SK-N-MC (cell line): Measurements from ENCODE around the gene TFCP2.
A peak's percentile ranks its signal among the peaks of the same experiment; 100 is the strongest.
"Not testable (repeated sequence)": the region's sequence is repeated elsewhere in the genome, so short reads cannot be mapped to it uniquely, and the experiment has no call there.

Experiments
- DNase-seq: peaks from one replicate; pipeline ENCODE4 v3.0.0-alpha.2; 2011; ENCODE audit warnings: low read depth, low spot score
- H3K27ac ChIP-seq: fragments of 200-600 bp; sonication (generic); 2 replicates; pipeline ENCODE4 v1.5.1; 2016; ENCODE audit warnings: mixed run types
- H3K36me3 ChIP-seq: fragments of 200-600 bp; sonication (generic); 2 replicates; pipeline ENCODE4 v1.6.1; 2017; ENCODE audit warnings: antibody characterized with exemption, low read length, mixed read lengths; ENCODE audit not compliant: insufficient read depth
- H3K4me3 ChIP-seq: fragments of 200-600 bp; sonication (generic); 2 replicates; pipeline ENCODE4 v1.5.1; 2016
- H3K9ac ChIP-seq: fragments of 200-600 bp; sonication (generic); 2 replicates; pipeline ENCODE4 v1.8.0; 2017; ENCODE audit warnings: mixed run types, mixed read lengths; ENCODE audit not compliant: insufficient read length
- H3K9me3 ChIP-seq: fragments of 200-600 bp; sonication (generic); 2 replicates; pipeline ENCODE4 v1.6.1; 2017; ENCODE audit warnings: low read depth, mild to moderate bottlenecking, antibody characterized with exemption, low read length, moderate library complexity, mixed read lengths
- EZH2 ChIP-seq: fragments of 200-600 bp; sonication (generic); IDR thresholded peaks from one replicate; pipeline ENCODE4 v1.6.1; 2017; ENCODE audit warnings: antibody characterized with exemption
- FOXP2 ChIP-seq: optimal IDR thresholded peaks from 2 replicates; pipeline ENCODE3; 2011; ENCODE audit warnings: mild to moderate bottlenecking, moderate library complexity; ENCODE audit not compliant: insufficient read depth; ENCODE audit errors: extremely low read length, control extremely low read depth
- POLR2AphosphoS5 ChIP-seq: IDR thresholded peaks from 2 replicates; pipeline ENCODE4 v1.6.1; 2012; ENCODE audit warnings: mild to moderate bottlenecking, low read depth, low read length, borderline replicate concordance

Gene TFCP2

DNA sequence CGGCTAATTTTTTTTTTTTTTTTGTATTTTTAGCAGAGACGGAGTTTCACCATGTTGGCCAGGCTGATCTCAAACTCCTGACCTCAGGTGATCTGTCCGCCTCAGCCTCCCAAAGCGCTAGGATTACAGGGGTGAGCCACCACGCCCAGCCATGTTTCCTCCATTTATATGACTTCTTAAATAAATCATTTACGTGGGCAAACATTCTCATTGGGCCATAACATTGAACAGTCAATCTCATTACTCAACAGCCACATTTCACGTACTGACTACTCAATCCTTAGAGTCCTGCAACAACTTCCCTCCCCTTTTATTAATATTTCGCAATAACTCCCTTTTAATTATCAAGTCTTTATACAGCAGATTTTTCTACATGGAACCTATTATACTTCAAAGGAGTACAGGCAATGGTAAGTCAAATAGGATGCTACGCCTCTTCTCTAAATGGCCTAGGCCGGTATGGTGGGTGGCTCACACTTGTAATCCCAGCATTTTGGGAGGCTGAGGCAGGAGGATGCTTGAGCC is 82.2 kb downstream of the TFCP2 start:
- H3K9ac ChIP-seq: no peak overlapping the region
- H3K36me3 ChIP-seq: no peaks in the 10 kb centered on the region
- no peaks in the 10 kb centered on the region for H3K9me3 ChIP-seq
- no peak for DNase-seq
- TF ChIP-seq EZH2: no peak
- no peak for TF ChIP-seq FOXP2
- TF ChIP-seq POLR2AphosphoS5: no peak
- no peak overlapping the region for H3K27ac ChIP-seq
- H3K4me3 ChIP-seq: no peak overlapping the region

DNA sequence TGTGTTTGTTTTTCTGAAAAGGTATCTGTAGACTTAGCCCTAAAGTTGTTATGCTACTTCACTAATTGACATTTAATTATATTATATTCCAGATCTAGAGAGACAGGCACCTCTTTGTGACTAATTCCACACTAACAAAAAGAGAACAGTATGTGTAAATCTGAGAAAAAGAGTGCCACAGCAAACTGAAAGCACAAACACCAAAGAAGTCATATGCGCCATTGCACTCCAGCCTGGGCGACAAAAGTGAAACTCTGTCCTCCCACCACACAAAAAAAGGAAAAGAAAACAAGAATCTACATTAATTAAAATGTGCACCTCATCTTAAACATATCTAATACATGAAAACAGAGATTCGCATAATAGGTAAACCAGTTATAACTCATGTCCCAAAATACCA is 85.1 kb downstream of the TFCP2 start:
- H3K36me3 ChIP-seq: no peaks in the 10 kb centered on the region
- H3K9ac ChIP-seq: no peak overlapping the region
- no peak overlapping the region for H3K4me3 ChIP-seq
- DNase-seq: no peak
- H3K9me3 ChIP-seq: no peaks in the 10 kb centered on the region
- TF ChIP-seq FOXP2 (no peak), POLR2AphosphoS5 (no peak), EZH2 (no peak)
- H3K27ac ChIP-seq: no peak overlapping the region

DNA sequence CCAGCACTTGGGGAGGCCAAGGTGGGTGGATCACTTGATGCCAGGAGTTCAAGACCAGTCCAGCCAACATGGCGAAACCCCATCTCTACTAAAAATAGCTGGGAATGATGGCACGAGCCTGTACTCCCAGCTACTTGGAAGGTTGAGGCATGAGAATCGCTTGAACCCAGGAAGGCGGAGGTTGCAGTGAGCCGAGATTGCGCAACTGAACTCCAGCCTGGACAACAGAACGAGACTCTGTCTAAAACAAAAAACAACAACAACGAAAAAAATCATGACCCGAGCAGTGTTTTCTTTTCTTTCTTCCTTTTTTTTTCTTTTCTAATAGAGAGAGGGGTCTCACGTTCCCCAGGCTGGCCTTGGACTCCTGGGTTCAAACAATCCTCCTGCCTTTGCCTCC is 86.0 kb downstream of the TFCP2 start:
- no peak for DNase-seq
- Histone ChIP-seq H3K9ac (no peak overlapping the region), H3K27ac (no peak overlapping the region), H3K36me3 (no peaks in the 10 kb centered on the region), H3K4me3 (no peak overlapping the region), H3K9me3 (no peaks in the 10 kb centered on the region)
- TF ChIP-seq POLR2AphosphoS5: no peak
- TF ChIP-seq EZH2: no peak
- no peak for TF ChIP-seq FOXP2

DNA sequence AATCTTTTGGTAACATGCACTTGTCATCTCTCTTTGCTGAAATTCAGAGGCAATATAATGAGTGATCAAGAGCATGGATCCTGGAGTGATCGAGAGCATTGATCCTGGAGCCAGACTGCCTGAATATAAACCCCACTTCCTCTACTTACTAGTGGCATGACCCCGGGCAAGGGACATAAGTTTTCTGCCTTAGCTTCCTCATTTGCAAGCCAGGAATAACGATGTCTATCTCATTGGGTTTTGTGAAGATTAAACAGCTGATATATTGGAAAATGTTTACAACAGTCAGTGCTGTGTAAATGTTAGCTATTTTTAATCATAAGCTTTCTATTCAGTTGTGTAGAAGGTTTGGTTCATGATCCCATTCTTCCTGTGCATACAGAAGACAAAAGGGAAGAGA is 87.2 kb downstream of the TFCP2 start:
- no peak for TF ChIP-seq POLR2AphosphoS5
- TF ChIP-seq EZH2: no peak
- TF ChIP-seq FOXP2: no peak

DNA sequence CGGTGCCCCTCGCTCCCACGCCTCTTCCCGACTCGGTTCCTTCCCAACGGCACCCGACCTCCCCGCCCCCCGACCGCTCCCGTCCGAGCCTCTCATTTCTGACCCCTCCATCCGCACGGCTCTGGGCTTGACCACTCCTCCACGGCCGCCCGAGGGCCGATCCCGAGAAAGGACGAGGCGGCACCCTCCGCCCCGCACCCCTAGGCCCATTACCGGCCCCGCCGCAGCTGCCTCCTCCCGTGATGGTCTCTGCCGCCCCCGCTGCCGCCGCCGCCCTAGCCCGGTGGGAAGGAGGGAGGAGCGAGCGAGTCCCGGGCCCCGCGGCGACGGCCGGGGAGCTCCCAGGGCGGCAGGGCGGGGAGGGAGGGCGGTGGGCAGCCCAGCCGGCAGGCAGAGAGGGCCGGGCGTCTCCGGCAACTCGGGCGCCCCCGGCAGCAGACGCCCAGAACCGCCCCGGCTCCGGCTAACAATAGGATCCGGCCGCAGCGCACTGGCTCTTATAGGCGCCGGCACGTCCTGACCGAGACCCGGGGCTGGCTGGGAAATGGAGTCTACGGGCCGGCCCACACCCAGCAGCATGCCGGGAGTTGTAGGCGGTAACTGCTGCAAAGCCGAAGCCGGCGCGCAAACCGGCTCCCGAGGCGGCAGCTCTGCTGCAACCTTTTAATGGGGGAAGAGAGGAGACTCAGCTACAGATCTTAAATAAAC is 89.7 kb downstream of the TFCP2 start, which contains the start of gene CSRNP2:
Gene CSRNP2, minus strand, starts transcription at position 471 of the 708 bp plus-strand sequence. CDS start 7,035 bp downstream, outside the sequence.
- Histone ChIP-seq H3K36me3 (no peaks in the 10 kb centered on the region), H3K4me3 (peak within 1 kb of the TSS; percentile 96), H3K9me3 (no peaks in the 10 kb centered on the region), H3K27ac (no peak within 1 kb of the TSS), H3K9ac (peak within 1 kb of the TSS; percentile 88)
- TF ChIP-seq POLR2AphosphoS5 (peak; percentile 99), EZH2 (no peak), FOXP2 (no peak)
- peak; percentile 45 for DNase-seq

More for the DNA sequence above, 87.2 kb downstream of the TFCP2 start:
- no peak for DNase-seq
- no peaks in the 10 kb centered on the region for H3K9me3 ChIP-seq
- H3K27ac ChIP-seq: no peak overlapping the region
- H3K4me3 ChIP-seq: no peak overlapping the region
- H3K36me3 ChIP-seq: no peaks in the 10 kb centered on the region
- no peak overlapping the region for H3K9ac ChIP-seq

DNA sequence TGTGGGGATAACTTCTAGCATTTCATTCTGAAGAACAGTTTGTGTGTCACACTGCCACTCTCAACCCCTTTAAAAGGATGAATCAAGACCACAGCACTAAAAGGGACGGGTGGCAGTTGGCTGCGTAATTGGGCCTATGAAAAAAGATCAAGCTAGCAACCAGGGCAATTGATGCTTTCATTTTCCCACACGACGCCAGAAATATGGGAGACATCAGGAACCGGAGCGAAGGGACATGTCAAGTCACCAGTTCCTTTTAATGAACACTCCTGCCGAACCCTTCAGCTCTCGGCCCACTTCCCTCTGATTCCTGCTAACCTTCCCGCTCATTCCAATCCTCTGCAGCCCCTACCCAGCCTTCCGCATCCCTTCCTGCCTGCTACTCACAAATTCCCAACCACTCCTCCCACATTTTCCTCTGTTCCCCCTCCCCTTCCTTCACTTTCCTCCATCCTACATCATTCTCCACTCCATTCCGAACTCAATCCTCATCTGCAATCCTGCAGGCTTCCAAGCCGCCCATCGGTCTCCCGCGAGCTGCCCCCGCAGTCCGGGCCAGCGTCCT is 90.3 kb downstream of the TFCP2 start:
- H3K9me3 ChIP-seq: no peaks in the 10 kb centered on the region
- H3K4me3 ChIP-seq: peak overlapping the region; percentile 96
- no peaks in the 10 kb centered on the region for H3K36me3 ChIP-seq
- TF ChIP-seq FOXP2 (no peak), EZH2 (no peak), POLR2AphosphoS5 (no peak)
- no peak overlapping the region for H3K27ac ChIP-seq
- H3K9ac ChIP-seq: peak overlapping the region; percentile 88
- no peak for DNase-seq

DNA sequence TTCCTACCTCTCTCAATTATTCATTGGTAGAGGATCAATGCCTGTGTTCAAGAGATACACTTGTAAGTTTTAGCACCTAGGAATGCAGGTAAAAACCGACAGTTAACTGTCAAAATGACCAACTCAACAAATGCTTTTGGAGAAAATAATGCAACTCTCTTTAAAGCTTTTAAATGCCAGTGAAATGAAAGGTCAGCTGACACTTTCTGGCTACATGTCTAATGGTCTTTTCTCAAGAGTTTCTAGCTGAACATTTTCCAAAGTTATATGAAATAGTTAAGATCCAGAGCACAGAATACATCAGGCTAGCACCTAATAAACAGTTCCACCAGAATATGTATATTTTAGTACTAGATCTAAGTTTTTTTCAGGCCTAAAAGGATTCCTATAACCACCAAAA is 91.5 kb downstream of the TFCP2 start:
- Histone ChIP-seq H3K9me3 (no peaks in the 10 kb centered on the region), H3K36me3 (peaks cover 1% of the 10 kb centered on the region; the same call in 1 of the 2 replicates), H3K27ac (no peak overlapping the region), H3K9ac (no peak overlapping the region), H3K4me3 (no peak overlapping the region)
- DNase-seq: no peak
- TF ChIP-seq EZH2 (no peak), POLR2AphosphoS5 (no peak), FOXP2 (no peak)

DNA sequence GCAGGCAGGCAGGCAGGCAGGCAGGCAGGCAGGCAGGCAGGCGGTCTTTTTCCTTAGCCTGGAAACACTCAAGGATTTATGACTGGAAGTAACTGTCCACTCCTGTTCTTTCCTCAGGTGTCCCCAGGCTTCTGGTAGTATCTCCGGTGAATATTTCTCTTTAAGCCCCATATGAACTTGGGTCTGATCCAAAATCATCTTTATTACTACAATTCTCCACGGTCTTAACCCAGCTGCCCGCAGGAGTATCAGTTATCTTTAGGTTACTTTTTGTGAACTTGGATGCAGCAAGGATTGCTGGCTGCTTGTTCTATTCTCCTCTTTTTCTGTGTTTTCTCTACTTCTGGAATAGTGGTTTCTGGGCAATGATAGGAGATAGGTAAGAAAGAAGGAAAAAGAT is 92.8 kb downstream of the TFCP2 start:
- no peak overlapping the region for H3K27ac ChIP-seq
- no peaks in the 10 kb centered on the region for H3K9me3 ChIP-seq
- no peak overlapping the region for H3K9ac ChIP-seq
- no peak overlapping the region for H3K4me3 ChIP-seq
- DNase-seq: no peak
- TF ChIP-seq FOXP2 (no peak), EZH2 (no peak), POLR2AphosphoS5 (no peak)
- peaks cover 5% of the 10 kb centered on the region; the same call in 1 of the 2 replicates for H3K36me3 ChIP-seq

DNA sequence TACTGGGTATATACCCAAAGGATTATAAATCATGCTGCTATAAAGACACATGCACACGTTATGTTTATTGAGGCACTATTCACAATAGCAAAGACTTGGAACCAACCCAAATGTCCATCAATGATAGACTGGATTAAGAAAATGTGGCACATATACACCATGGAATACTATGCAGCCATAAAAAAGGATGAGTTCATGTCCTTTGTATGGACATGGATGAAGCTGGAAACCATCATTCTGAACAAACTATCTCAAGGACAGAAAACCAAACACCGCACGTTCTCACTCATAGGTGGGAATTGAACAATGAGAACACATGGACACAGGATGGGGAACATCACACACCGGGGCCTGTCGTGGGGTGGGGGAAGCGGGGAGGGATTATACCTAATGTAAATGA is 94.1 kb downstream of the TFCP2 start:
- not testable (repeated sequence) for H3K36me3 ChIP-seq, H3K4me3 ChIP-seq, H3K9ac ChIP-seq, DNase-seq, H3K9me3 ChIP-seq, H3K27ac ChIP-seq

DNA sequence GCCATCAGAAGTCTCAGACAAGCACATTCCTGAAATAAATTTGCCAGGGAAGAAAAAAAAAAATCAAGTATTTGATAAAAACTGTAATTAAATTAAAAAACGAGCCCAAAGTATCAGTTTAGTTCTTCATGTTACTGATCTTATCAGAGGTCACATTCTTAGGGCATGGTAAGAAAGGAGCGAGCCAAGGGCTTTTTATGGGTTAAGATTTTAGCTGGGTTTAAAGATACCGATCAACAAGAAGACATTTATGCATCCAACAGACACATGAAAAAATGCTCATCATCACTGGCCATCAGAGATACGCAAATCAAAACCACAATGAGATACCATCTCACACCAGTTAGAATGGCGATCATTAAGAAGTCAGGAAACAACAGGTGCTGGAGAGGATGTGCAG is 94.6 kb downstream of the TFCP2 start:
- not testable (repeated sequence) for H3K9ac ChIP-seq, H3K9me3 ChIP-seq, H3K27ac ChIP-seq, DNase-seq, H3K4me3 ChIP-seq
- peaks cover 10% of the 10 kb centered on the region; the same call in 1 of the 2 replicates for H3K36me3 ChIP-seq
